OCI-LY7 (cell line): ENCODE measurements around the gene NRDC. TPM values are rescaled to one million over a fixed set of nuclear protein-coding genes. Genes with fewer than 3 reads are reported as not detected.
A peak's percentile ranks its signal among the peaks of the same experiment; 100 is the strongest.

ENCODE experiments used
- Bru-seq: library from RNA; stranded (reverse); fragments of 400-500 nt; gene quantifications from one replicate; lab custom pipeline; 2021; lab: Mats Ljungman, UMichigan
- BruChase-seq, 2 experiments: library from RNA; stranded (reverse); fragments of 400-500 nt; gene quantifications; one replicate each; lab custom pipeline; 2021; lab: Mats Ljungman, UMichigan
- BruUV-seq: library from RNA; stranded (reverse); fragments of 400-500 nt; replicated peaks from 2 replicates; lab custom pipeline; 2021; lab: Mats Ljungman, UMichigan
- CTCF ChIA-PET: fragments of 300-600 bp; sonication (Branson Sonifier 250); formaldehyde crosslinking; loops from one replicate; lab custom pipeline; 2022; ENCODE audit warnings: antibody characterized with exemption; ENCODE audit not compliant: unreplicated experiment; lab: Charles Lee
- POLR2A ChIA-PET: fragments of 300-600 bp; sonication (Branson Sonifier 250); formaldehyde crosslinking; loops from one replicate; lab custom pipeline; 2022; ENCODE audit warnings: antibody characterized with exemption; lab: Charles Lee
- DNase-seq: peaks from one replicate; pipeline ENCODE4 v3.0.0-alpha.2; 2015; ENCODE audit warnings: low spot score
- H2AFZ ChIP-seq: fragments of 200-600 bp; sonication (generic), shearing (Covaris generic); 2 replicates; pipeline ENCODE4 v1.6.1; 2014; ENCODE audit warnings: mild to moderate bottlenecking, antibody characterized with exemption, low read length, moderate library complexity
- H3K27ac ChIP-seq: fragments of 200-600 bp; sonication (generic); 2 replicates; pipeline ENCODE4 v1.5.1; 2014; ENCODE audit warnings: mixed run types, low read depth, mild to moderate bottlenecking, moderate library complexity, low read length, inconsistent platforms; ENCODE audit not compliant: poor library complexity, severe bottlenecking
- H3K36me3 ChIP-seq: fragments of 200-600 bp; sonication (generic); 2 replicates; pipeline ENCODE4 v1.6.1; 2014; ENCODE audit warnings: mild to moderate bottlenecking, antibody characterized with exemption, low read length, moderate library complexity, mixed read lengths; ENCODE audit not compliant: insufficient read depth
- H3K4me1 ChIP-seq: fragments of 200-600 bp; sonication (generic); 2 replicates; pipeline ENCODE4 v1.5.1; 2014; ENCODE audit warnings: mild to moderate bottlenecking, low read length; ENCODE audit not compliant: insufficient read depth, poor library complexity, severe bottlenecking
- H3K4me2 ChIP-seq: fragments of 200-600 bp; sonication (generic); 2 replicates; pipeline ENCODE4 v1.6.1; 2014; ENCODE audit warnings: mild to moderate bottlenecking, low read length
- H3K4me3 ChIP-seq: fragments of 200-600 bp; sonication (generic); 2 replicates; pipeline ENCODE4 v1.5.1; 2014; ENCODE audit warnings: mild to moderate bottlenecking, low read depth, low read length; ENCODE audit not compliant: poor library complexity, severe bottlenecking
- H3K79me2 ChIP-seq: fragments of 200-600 bp; sonication (generic); 2 replicates; pipeline ENCODE4 v1.6.1; 2016; ENCODE audit warnings: low read depth, mild to moderate bottlenecking, low read length, moderate library complexity, mixed read lengths; ENCODE audit not compliant: insufficient read depth
- H3K9me2 ChIP-seq: fragments of 200-600 bp; sonication (generic); 2 replicates; pipeline ENCODE4 v1.6.1; 2016; ENCODE audit warnings: mild to moderate bottlenecking, low read length, mixed read lengths; ENCODE audit not compliant: insufficient read depth
- H3K9me3 ChIP-seq: fragments of 200-600 bp; sonication (generic); 2 replicates; pipeline ENCODE4 v1.6.1; 2014; ENCODE audit warnings: mild to moderate bottlenecking, mixed run types, low read length, mixed read lengths
- H4K20me1 ChIP-seq: fragments of 200-600 bp; sonication (generic); 2 replicates; pipeline ENCODE4 v1.6.1; 2014; ENCODE audit warnings: mild to moderate bottlenecking, antibody characterized with exemption, low read length, moderate library complexity, mixed read lengths; ENCODE audit not compliant: insufficient read depth
- CTCF ChIP-seq: fragments of 200-600 bp; sonication (generic); conservative IDR thresholded peaks from 2 replicates; pipeline ENCODE4 v1.5.1; 2014; ENCODE audit warnings: mild to moderate bottlenecking, antibody characterized with exemption, low read length, moderate library complexity, mixed read lengths
- EZH2phosphoT487 ChIP-seq: fragments of 200-600 bp; sonication (generic); IDR thresholded peaks from 2 replicates; pipeline ENCODE4 v1.6.1; 2018; ENCODE audit warnings: low read depth, borderline replicate concordance, mild to moderate bottlenecking, mixed run types, antibody characterized with exemption, low read length, moderate library complexity, mixed read lengths
- intact Hi-C: fragments of 100-400 bp; cut with micrococcal nuclease; formaldehyde crosslinking; loops from one replicate; pipeline ENCODE4 v1.10.0; 2022; ENCODE audit not compliant: unreplicated experiment
- long read RNA-seq: library from polyadenylated mRNA; stranded (forward); transcript quantifications from one replicate; pipeline ENCODE4 v2.0.0, GENCODE V29; 2022
- total RNA-seq, 2 experiments: library from RNA; depleted of rRNA in 1 of 2; stranded (reverse); fragments of >200 nt in 1 of 2; shearing (Covaris generic) in 1 of 2; gene quantifications; 2 replicates each; pipeline ENCODE4 v1.2.3, GENCODE V29; 2014 to 2022

The NRDC gene
- total RNA-seq (2014; rRNA removed; shearing (Covaris generic)) (48.0 TPM in 2 replicates), total RNA-seq (2022) (156 and 162 TPM in 2 replicates), Bru-seq, nascent RNA (percentile 84 among the genes with signal in this experiment), BruChase-seq, experiment 1, labeled RNA remaining after a 6-hour chase (percentile 88 among the genes with signal in this experiment), BruChase-seq, experiment 2, labeled RNA remaining after a 2-hour chase (percentile 85 among the genes with signal in this experiment)
- long read RNA-seq, transcript NRDC-211 (2 exons, 1,020 nt) = minor isoform, 14 of 299 reads
- long read RNA-seq, transcript NRDC-202 (33 exons, 3,895 nt) = minor isoform, 37 of 299 reads
- long read RNA-seq, transcript NRDC-201 (31 exons, 3,691 nt) = major isoform, 177 of 299 reads
- long read RNA-seq, partial matches to known transcripts = 29 of 299 reads
- long read RNA-seq, other reads (novel, unspliced or antisense) = 40 of 299 reads

- ChIA-PET POLR2A (interaction anchor here (0.8 to 1.4 kb wide), 11 partner anchors 9 to 150 kb away, joined by 3 to 7 read pairs (median 4); no protein-coding TSS in a partner anchor), CTCF (no interaction called here)
- DNase-seq = peak; percentile 100
- Histone ChIP-seq H3K9me2 (no peaks in the 10 kb centered on the region), H3K36me3 (peaks cover 17% of the 10 kb centered on the region), H3K9me3 (no peaks in the 10 kb centered on the region), H4K20me1 (peaks cover 18% of the 10 kb centered on the region; the same call in 1 of the 2 replicates), H3K27ac (peak within 1 kb of the TSS; percentile 71), H2AFZ (peak within 1 kb of the TSS; percentile 87), H3K4me3 (peak within 1 kb of the TSS; percentile 88), H3K4me1 (peaks cover 30% of the 10 kb centered on the region), H3K4me2 (peak within 1 kb of the TSS; percentile 86), H3K79me2 (peaks cover 47% of the 10 kb centered on the region)
- no TSS peak for BruUV-seq
- TF ChIP-seq CTCF = no peak
- no peak for TF ChIP-seq EZH2phosphoT487
- intact Hi-C loops = loop anchor here (5.0 to 10.0 kb wide), 2 partner anchors 361 to 914 kb away; partner anchors contain the start of genes EPS15 and FAF1
Observed at GRCh38 chr1:51878616-51879336, at the start of gene NRDC. NRDC (minus strand) TSS chr1:51878727; CDS start chr1:51878615, 112 bp downstream.

GRCh38 chr1:51927029-51927428 lies 48.5 kb upstream of the NRDC start:
- no peak for DNase-seq
- H3K9me2 ChIP-seq = no peaks in the 10 kb centered on the region
- intact Hi-C loops = no loop called here
- no peaks in the 10 kb centered on the region for H3K4me1 ChIP-seq
- POLR2A ChIA-PET = no interaction called here
- no peaks in the 10 kb centered on the region for H3K79me2 ChIP-seq
- no peak overlapping the region for H3K4me2 ChIP-seq
- TF ChIP-seq CTCF (no peak), EZH2phosphoT487 (no peak)
- H3K9me3 ChIP-seq = no peaks in the 10 kb centered on the region
- H3K27ac ChIP-seq = no peak overlapping the region
- no peaks in the 10 kb centered on the region for H3K36me3 ChIP-seq
- no peaks in the 10 kb centered on the region for H4K20me1 ChIP-seq
- CTCF ChIA-PET = no interaction called here
- BruUV-seq = no TSS peak
- H2AFZ ChIP-seq = no peak overlapping the region
- no peak overlapping the region for H3K4me3 ChIP-seq
